Neutrophil (primary cell): Measurements from ENCODE around the gene PDE7B.

Experiments
- H3K27ac ChIP-seq: fragments of 200-600 bp; sonication (generic); 2 replicates; pipeline ENCODE4 v1.5.1; 2016; ENCODE audit warnings: mild to moderate bottlenecking, moderate library complexity
- H3K27me3 ChIP-seq: fragments of 200-600 bp; sonication (generic); 2 replicates; pipeline ENCODE4 v1.6.0; 2016; ENCODE audit warnings: mild to moderate bottlenecking
- H3K36me3 ChIP-seq: fragments of 200-600 bp; sonication (generic); 2 replicates; pipeline ENCODE4 v1.5.1; 2017
- H3K4me1 ChIP-seq, 2 experiments: fragments of 200-600 bp in 1 of 2; sonication (generic) in 1 of 2; 1 replicate in 1 of 2; 2 replicates in 1 of 2; pipeline versions ENCODE4 v1.5.1 to v1.6.1; 2013 to 2016; ENCODE audit warnings: low read depth in 1 of 2, low read length in 1 of 2, mild to moderate bottlenecking in 1 of 2, moderate library complexity in 1 of 2; ENCODE audit not compliant: control insufficient read depth in 1 of 2, insufficient read depth in 1 of 2
- H3K4me3 ChIP-seq, 2 experiments: fragments of 200-600 bp in 1 of 2; sonication (generic) in 1 of 2; 1 replicate in 1 of 2; 2 replicates in 1 of 2; pipeline ENCODE4 v1.5.1; 2013 to 2016; ENCODE audit warnings: low read depth in 1 of 2, low read length in 1 of 2, mild to moderate bottlenecking in 1 of 2, moderate library complexity in 1 of 2
- H3K9me3 ChIP-seq: fragments of 200-600 bp; sonication (generic); 2 replicates; pipeline ENCODE4 v1.5.1; 2016
- TF ChIP-seq, protein P1 (sequence below): fragments of 200-600 bp; sonication (generic); IDR thresholded peaks from 2 replicates; pipeline ENCODE4 v1.5.1; 2016; ENCODE audit warnings: antibody characterized with exemption

Gene PDE7B

DNA sequence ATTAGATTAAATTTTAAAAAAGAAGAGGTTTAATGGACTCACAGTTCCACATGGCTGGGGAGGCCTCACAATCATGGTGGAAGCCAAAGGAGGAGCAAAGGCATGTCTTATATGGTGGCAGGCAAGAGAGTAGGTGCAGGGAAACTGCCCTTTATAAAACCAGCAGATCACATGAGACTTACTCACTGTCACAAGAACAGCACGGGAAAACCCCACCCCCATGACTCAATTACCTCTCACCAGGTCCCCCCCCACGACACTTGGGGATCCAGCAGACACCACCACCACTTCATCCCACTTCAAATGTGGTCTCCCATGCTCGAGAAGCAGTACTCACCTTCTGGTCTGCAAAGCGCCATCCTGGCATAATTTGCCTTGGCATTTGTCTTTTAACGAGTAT, 374.0 kb downstream of the PDE7B start:
- Histone ChIP-seq H3K9me3 (no peaks in the 10 kb centered on the region), H3K36me3 (peaks cover 2% of the 10 kb centered on the region), H3K27me3 (no peaks in the 10 kb centered on the region), H3K4me1 (peaks cover 7 to 8% of the 10 kb centered on the region in 2 experiments), H3K4me3 (no peak overlapping the region), H3K27ac (no peak overlapping the region)
- TF ChIP-seq, protein P1, sequence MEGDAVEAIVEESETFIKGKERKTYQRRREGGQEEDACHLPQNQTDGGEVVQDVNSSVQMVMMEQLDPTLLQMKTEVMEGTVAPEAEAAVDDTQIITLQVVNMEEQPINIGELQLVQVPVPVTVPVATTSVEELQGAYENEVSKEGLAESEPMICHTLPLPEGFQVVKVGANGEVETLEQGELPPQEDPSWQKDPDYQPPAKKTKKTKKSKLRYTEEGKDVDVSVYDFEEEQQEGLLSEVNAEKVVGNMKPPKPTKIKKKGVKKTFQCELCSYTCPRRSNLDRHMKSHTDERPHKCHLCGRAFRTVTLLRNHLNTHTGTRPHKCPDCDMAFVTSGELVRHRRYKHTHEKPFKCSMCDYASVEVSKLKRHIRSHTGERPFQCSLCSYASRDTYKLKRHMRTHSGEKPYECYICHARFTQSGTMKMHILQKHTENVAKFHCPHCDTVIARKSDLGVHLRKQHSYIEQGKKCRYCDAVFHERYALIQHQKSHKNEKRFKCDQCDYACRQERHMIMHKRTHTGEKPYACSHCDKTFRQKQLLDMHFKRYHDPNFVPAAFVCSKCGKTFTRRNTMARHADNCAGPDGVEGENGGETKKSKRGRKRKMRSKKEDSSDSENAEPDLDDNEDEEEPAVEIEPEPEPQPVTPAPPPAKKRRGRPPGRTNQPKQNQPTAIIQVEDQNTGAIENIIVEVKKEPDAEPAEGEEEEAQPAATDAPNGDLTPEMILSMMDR, result no peak

DNA sequence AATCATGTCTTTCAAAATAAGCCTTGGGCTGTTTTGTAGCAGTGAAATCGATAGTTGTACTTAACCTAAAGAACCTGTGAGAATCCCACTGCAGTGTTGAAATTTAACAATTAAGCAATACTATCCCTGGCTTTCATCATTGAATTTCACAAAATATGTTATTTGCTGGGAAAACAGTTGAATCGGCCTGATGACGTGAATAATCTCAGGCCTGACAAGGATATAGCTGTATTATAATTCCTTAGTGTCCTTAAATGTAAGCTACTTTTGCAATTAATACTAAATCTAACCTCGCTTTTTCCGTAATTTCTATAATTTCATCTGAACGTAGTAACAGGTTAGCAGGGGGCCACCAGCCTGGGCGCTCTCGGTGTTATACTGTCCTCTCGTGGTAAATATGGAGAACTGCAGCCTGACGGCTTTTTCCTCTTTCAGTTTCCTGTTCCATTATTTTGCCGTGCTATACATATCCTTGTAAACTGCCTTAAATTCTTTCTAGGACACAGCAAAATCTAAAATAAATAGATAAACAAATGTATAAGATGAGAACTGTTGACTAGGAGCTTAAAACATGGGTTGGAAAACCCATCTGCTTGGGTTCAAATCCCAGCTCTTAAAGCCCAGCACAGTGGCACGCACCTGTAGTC, 374.6 kb downstream of the PDE7B start:
- peaks cover 4% of the 10 kb centered on the region for H3K36me3 ChIP-seq
- H3K27ac ChIP-seq, result no peak overlapping the region
- peak overlapping the region; percentile 12 to 47 for H3K4me3 ChIP-seq
- H3K27me3 ChIP-seq, result no peaks in the 10 kb centered on the region
- TF ChIP-seq, protein P1, result peak; percentile 87
- peaks cover 7 to 8% of the 10 kb centered on the region in 2 experiments for H3K4me1 ChIP-seq
- no peaks in the 10 kb centered on the region for H3K9me3 ChIP-seq

DNA sequence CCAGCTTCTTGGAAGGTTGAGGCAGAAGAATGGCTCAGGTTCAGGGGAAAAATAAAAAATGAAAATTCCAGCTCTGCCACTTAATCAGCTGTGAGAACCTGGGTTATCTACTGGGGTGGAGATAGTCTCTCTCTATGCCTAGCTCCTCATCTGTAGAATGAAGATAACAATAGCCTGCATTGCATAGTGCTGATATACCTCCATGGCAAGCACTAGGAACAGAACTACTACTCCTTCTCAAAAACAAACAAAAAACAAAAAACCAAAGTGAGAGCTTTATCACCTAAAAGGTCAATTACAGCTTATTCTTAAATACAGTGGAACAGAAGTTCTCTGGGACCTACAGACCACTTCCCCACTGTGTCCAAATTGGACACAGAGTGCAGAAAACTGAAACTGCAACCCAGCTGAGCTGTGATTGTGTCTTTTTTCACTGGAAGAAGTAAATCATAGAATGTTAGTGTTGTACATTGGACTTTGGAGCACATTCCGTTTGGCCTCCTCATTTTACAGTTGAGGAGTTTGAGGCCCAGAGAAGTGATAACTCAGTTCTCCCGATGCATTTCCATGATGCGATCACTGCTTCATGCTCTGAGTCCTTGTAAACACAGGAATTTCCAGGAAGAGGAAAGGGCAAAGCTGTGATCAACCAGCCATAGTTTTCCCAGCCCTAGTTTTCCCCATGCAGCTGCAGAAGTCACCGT, 375.3 kb downstream of the PDE7B start:
- H3K4me3 ChIP-seq, result peak overlapping the region; percentile 12 to 47
- peaks cover 7 to 8% of the 10 kb centered on the region in 2 experiments for H3K4me1 ChIP-seq
- TF ChIP-seq, protein P1, result no peak
- H3K9me3 ChIP-seq, result no peaks in the 10 kb centered on the region
- peaks cover 6% of the 10 kb centered on the region for H3K36me3 ChIP-seq
- no peaks in the 10 kb centered on the region for H3K27me3 ChIP-seq
- H3K27ac ChIP-seq, result no peak overlapping the region

DNA sequence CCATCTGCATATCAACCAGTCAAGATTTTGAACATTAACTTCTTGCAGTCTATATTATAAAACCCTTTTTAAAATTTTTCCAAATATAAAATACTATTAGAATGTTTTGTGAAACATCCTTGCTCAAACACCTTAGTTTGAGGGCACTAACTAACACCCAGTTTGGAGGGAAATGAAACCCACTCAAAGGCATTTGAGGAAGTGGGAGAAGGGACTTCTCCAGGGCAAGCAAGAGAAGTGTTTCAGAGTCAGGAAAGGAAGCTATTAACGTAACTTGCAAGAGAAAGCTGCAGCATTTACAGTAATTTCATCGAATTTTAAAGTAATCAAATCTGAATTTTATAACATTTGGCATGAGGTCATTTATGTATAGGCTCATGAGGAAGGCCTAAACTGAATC, 377.3 kb downstream of the PDE7B start:
- peaks cover 13% of the 10 kb centered on the region for H3K36me3 ChIP-seq
- no peak overlapping the region for H3K27ac ChIP-seq
- H3K4me3 ChIP-seq, result no peak overlapping the region
- TF ChIP-seq, protein P1, result no peak
- no peaks in the 10 kb centered on the region for H3K27me3 ChIP-seq
- no peaks in the 10 kb centered on the region for H3K9me3 ChIP-seq
- H3K4me1 ChIP-seq, result peaks cover 7 to 8% of the 10 kb centered on the region in 2 experiments

DNA sequence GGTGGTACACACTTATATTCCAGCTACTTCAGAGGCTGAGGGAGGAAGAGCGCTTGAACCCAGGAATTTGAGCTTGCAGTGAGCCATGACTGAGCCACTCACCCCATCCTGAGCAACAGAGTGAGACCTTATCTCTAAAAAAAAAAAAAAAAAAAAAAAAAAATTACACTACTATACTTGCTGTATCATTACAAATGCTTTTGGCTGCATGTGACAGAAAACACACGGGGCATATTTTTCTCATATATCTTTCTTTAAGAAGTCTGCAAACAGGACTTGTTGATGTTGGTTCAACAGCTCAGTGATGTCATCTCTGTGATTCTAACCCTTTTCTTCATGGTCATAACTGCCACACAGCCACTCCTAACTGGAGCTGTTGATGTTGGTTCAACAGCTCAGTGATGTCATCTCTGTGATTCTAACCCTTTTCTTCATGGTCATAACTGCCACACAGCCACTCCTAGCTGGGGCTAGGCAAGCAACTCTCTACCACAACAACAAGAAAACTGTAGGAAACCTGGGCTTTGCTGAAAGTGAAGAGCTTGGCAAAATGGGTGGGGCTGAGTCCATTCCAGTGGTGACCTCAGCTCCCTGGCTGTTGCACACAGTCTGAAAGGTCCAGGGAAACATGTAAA, 378.8 kb downstream of the PDE7B start:
- H3K27me3 ChIP-seq, result no peaks in the 10 kb centered on the region
- TF ChIP-seq, protein P1, result no peak
- peaks cover 7 to 8% of the 10 kb centered on the region in 2 experiments for H3K4me1 ChIP-seq
- no peak overlapping the region for H3K27ac ChIP-seq
- H3K4me3 ChIP-seq, result no peak overlapping the region
- H3K36me3 ChIP-seq, result peaks cover 16% of the 10 kb centered on the region
- H3K9me3 ChIP-seq, result no peaks in the 10 kb centered on the region
